Fibroblast of mammary gland (primary cell): ENCODE data around the gene IFNG-AS1.

Experiments
- DNase-seq: peaks from one replicate; pipeline ENCODE4 v3.0.0-alpha.2; 2010; ENCODE audit warnings: low read depth
- H3K4me3 ChIP-seq: 2 replicates; pipeline ENCODE4 v1.5.1; 2011; ENCODE audit warnings: low read depth, mild to moderate bottlenecking, low read length, moderate library complexity; ENCODE audit not compliant: control insufficient read depth
- TF ChIP-seq, protein P1 (sequence below): conservative IDR thresholded peaks from 2 replicates; pipeline ENCODE4 v1.5.1; 2011; ENCODE audit warnings: low read depth, low read length, inconsistent platforms; ENCODE audit not compliant: control insufficient read depth, insufficient read depth

IFNG-AS1 gene

DNA sequence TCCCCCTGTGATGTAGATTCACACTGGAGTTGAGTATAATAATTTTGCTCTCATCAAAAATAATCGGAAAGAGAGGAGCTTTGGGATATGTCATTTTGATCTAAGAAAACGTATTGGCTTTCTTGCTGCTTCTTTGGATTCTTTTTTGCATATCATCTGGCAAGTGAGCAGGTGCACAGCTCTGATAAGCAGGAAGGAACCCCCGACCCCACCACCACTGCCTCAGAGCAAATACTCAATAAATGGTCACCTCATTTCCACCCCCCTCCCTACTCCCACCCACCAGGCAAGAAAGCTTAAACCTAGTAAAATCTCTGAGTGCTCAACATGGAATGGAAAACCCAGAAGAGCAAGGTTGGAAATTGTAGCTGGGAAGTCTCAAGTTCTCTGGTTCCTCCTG lies 49.4 kb downstream of the IFNG-AS1 start:
- no peak for DNase-seq
- no peak overlapping the region for H3K4me3 ChIP-seq
- TF ChIP-seq, protein P1, sequence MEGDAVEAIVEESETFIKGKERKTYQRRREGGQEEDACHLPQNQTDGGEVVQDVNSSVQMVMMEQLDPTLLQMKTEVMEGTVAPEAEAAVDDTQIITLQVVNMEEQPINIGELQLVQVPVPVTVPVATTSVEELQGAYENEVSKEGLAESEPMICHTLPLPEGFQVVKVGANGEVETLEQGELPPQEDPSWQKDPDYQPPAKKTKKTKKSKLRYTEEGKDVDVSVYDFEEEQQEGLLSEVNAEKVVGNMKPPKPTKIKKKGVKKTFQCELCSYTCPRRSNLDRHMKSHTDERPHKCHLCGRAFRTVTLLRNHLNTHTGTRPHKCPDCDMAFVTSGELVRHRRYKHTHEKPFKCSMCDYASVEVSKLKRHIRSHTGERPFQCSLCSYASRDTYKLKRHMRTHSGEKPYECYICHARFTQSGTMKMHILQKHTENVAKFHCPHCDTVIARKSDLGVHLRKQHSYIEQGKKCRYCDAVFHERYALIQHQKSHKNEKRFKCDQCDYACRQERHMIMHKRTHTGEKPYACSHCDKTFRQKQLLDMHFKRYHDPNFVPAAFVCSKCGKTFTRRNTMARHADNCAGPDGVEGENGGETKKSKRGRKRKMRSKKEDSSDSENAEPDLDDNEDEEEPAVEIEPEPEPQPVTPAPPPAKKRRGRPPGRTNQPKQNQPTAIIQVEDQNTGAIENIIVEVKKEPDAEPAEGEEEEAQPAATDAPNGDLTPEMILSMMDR: no peak

DNA sequence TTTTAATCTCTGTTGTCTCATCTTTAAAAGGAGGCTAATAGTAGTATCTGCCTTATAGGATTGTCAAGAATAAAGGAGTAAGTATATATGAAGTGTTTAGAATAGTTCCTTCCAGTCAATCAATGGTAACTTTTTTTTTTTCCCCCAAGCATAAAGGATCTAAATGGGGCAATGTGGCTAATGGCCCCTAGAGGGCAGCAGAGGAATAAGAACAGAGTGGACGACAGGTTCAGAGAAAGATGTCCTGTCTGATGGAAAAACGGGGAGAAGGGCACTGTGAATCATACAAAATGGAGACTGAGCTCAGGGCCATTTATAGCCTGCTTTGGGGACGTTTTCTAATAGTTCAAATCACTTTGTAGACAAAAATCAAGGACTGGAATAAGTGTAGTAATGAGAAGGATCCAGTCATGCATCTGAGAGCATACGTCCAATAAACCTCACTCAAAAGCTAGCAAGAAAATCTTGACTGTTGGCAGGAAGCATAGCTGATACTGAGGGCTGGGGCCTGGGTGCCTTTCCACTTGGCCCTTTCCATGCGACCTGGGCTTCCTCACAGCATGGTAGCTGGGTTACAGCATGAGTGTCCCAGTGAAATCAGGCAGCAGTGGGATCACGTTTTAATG lies 51.3 kb downstream of the IFNG-AS1 start:
- peak; percentile 77 for DNase-seq

DNA sequence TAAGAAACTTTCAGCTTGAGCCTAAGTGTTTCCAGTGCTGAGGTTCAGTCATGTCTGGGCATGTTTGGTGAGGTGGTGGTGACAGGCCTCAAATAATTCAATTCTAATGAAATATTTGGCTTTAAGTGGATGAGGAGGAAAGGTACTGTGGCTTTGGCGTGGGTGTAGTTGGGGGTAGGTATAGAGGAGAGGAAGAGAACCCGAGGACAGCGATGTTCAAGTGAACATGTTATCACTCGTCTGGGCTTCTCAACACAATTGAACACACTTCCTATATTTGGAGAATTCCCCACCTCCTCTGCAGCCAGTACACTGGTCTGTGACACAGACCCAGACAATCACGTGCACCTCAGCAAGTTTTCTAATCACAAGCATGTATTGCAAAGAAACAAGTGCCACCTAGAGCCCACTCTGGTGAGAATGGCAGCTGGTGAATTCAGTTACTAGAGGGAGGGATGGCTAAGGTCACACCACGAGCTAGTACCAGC lies 53.0 kb downstream of the IFNG-AS1 start:
- DNase-seq: peak; percentile 5
- H3K4me3 ChIP-seq: no peak overlapping the region
- TF ChIP-seq, protein P1: no peak

More for the DNA sequence above, 51.3 kb downstream of the IFNG-AS1 start:
- TF ChIP-seq, protein P1: peak; percentile 88
- H3K4me3 ChIP-seq: no peak overlapping the region

DNA sequence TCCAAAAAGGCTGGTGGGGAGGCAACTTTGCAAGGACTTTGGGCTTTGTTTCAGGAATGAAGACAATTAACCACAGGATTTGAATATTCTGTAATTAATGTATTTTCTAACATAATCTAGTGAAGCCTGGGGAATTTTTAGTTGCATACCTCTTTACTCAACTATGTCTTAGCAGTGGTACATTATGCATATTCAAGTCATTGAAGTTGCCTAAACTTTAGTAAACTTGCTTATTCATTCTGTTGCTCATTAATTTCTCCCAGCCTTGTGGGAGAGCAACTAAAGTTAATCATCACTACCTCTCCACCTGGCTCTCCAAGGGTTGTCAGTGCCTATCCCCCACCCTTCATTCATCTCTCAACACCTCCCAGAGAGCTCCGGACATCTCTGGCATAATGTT lies 54.2 kb downstream of the IFNG-AS1 start:
- H3K4me3 ChIP-seq: no peak overlapping the region
- no peak for DNase-seq
- TF ChIP-seq, protein P1: no peak

DNA sequence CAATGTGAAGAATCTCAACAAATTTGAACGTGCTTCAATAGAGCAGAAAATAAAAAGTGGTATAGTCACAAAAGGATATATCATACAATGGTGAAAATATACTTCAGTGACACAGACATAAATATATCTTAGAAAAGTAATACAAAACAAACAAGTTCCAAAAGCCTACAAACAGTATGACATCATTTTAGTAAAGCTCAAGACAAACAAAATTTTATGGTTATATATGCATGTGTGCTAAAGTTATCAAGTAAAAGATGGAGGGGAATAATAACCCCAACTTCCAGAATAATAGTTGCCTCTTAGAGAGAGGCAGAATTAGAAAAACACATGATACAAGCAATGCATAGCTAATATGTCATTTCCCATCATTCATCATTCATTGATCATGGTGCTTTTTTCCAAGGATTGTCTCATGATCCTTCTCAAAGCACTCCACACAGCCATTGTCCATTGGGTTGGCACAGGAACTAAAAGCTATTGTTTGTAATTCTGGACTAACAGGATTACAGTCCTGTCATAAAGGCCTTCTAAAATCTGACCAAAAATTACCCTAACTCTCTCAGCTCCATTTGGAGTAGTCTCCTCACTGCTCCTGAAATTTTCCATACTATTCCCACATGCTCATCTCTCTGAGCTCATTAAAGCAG lies 59.5 kb downstream of the IFNG-AS1 start:
- TF ChIP-seq, protein P1: no peak
- no peak for DNase-seq
- no peak overlapping the region for H3K4me3 ChIP-seq

DNA sequence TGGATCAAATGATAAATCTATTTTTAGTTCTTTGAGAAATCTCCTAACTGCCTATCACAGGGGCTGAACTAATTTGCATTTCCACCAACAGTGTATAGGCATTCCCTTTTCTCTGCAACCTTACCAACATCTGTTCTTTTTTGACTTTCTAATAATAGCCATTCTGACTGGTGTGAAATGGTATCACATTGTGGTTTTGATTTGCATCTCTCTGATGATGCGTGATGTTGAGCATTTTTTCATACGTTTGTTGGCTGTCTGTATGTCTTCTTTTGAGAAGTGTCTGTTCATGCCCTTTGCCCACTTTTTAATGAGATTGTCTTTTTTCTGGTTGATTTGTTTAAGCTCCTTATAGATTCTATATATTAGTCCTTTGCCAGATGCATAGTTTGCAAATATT lies 67.1 kb downstream of the IFNG-AS1 start:
- TF ChIP-seq, protein P1: no peak
- no peak for DNase-seq

More for the DNA sequence above, 67.1 kb downstream of the IFNG-AS1 start:
- no peak overlapping the region for H3K4me3 ChIP-seq
